Measurements from ENCODE around the gene PNPO. TPM values are rescaled to one million over a fixed set of nuclear protein-coding genes. Genes with fewer than 3 reads are reported as not detected.

PNPO gene
- total and polyA plus RNA-seq, 8 donors: 7.6 to 44.2 (median 12.1) TPM; not detected in 1

DNA sequence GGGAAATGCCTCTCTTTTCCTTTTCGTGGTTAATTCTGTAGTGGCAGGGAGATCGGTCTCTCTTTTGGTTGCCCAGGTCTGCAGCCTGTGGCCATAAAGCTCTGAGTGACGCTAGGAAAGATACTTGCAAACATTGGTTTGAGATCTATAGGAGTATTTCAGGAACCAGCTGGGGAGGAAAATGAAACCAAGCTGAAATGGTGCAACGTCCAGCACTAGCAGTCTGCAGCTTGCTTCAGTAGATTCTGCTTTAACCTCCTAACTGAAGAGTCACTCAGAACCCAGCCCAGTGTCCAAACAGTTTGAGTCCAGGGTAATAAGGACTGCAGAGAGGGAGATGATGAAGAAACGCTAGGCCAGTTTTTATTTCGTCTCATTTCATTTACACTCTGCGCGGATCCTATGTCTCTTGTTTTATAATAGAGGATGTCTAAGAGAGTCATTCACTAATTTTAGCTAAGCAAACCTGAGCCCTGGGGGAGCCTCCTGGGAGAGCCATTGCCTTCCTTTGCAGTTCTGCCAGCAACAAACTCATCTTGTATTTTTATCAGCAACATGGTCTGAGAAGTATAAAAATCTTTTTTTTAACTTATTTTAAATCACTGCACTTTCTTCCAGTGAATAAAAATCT lies 33.3 kb upstream of the PNPO start:
- Histone ChIP-seq H3K27ac (peak overlapping the region in 1 of 5 donors; percentile 32), H3K36me3 (peaks cover 0 to 6% (median 0%) of the 10 kb centered on the region in 4 donors), H3K4me1 (peaks cover 6 to 65% (median 41%) of the 10 kb centered on the region in 4 donors), H3K9me3 (no peaks in the 10 kb centered on the region), H3K27me3 (no peaks in the 10 kb centered on the region), H3K4me3 (no peak overlapping the region)
- DNase-seq: no peak
- intact Hi-C loops (cut with DNase I; ENCODE audit: low total_unique reads): no loop called here
- no peak for TF ChIP-seq EP300 (IDR thresholded peaks at IDR 0.05)
- TF ChIP-seq POLR2A (IDR thresholded peaks at IDR 0.05): no peak
- no peak for TF ChIP-seq POLR2AphosphoS5 (IDR thresholded peaks at IDR 0.05)
- TF ChIP-seq, protein P1, sequence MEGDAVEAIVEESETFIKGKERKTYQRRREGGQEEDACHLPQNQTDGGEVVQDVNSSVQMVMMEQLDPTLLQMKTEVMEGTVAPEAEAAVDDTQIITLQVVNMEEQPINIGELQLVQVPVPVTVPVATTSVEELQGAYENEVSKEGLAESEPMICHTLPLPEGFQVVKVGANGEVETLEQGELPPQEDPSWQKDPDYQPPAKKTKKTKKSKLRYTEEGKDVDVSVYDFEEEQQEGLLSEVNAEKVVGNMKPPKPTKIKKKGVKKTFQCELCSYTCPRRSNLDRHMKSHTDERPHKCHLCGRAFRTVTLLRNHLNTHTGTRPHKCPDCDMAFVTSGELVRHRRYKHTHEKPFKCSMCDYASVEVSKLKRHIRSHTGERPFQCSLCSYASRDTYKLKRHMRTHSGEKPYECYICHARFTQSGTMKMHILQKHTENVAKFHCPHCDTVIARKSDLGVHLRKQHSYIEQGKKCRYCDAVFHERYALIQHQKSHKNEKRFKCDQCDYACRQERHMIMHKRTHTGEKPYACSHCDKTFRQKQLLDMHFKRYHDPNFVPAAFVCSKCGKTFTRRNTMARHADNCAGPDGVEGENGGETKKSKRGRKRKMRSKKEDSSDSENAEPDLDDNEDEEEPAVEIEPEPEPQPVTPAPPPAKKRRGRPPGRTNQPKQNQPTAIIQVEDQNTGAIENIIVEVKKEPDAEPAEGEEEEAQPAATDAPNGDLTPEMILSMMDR (IDR thresholded peaks at IDR 0.05): no peak
- 72 to 81% (median 75%) methylated on average over 8 of the region's 8 CpGs for WGBS, 5 donors

DNA sequence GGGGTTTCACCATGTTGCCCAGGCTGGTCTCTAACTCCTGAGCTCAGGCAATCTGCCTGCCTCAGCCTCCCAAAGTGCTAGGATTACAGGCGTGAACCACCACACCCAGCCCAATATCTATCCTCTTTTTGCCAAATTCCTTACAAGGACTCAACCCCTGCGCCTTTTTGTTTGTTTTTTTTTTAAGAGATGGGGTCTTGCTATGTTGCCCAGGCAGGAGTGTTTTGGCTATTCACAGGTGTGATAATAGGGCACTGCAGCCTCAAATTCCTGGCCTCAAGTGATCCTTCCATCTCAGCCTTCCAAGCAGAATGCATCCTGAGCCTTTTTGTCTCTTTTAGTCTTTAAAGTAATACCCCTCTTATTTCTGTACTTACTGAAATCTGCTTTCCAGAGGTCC lies 28.3 kb upstream of the PNPO start:
- intact Hi-C loops (cut with DNase I; ENCODE audit: low total_unique reads): no loop called here
- no peaks in the 10 kb centered on the region for H3K9me3 ChIP-seq
- TF ChIP-seq, protein P1 (IDR thresholded peaks at IDR 0.05): no peak
- TF ChIP-seq EP300 (IDR thresholded peaks at IDR 0.05) (no peak), POLR2A (IDR thresholded peaks at IDR 0.05) (no peak), POLR2AphosphoS5 (IDR thresholded peaks at IDR 0.05) (no peak)
- no peak overlapping the region for H3K4me3 ChIP-seq
- H3K27ac ChIP-seq: no peak overlapping the region
- peaks cover 8 to 32% (median 28%) of the 10 kb centered on the region in 4 donors for H3K36me3 ChIP-seq
- WGBS, 5 donors: 78 to 95% (median 93%) methylated on average over 2 of the region's 2 CpGs
- no peaks in the 10 kb centered on the region for H3K27me3 ChIP-seq
- no peak for DNase-seq
- peaks cover 0 to 44% (median 6%) of the 10 kb centered on the region in 4 donors for H3K4me1 ChIP-seq

DNA sequence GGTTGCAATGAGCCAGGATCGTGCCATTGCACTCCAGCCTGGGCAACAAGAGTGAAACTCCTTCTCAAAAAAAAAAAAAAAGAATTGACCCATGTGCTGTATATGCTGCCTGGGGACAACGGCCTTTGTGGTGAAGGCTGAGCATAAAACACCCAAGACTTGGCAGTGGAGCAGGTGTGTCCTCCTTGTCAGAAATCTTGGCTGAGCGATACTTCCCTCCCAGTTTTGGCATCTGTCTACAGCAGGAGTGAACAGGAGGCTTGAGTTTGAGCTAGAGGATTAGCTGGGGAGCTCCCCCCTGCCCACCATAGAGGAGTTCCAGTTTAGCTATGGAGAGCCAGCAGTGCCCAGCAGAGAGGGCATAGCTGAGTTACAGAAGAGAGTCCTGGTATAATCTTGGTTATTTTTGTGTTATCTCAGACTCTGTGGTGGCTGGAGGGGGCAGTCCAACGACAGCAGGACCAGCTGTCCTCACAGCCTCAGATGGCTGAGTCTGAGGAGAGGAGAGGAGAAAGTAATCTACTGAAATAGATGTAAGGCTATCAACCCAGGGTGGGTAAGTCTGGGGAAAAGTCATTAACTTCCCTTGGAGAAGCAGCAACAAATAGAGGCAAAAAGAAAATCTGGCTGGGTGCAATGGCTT lies 26.9 kb upstream of the PNPO start:
- H3K27me3 ChIP-seq: no peaks in the 10 kb centered on the region
- peaks cover 0 to 30% (median 0%) of the 10 kb centered on the region in 4 donors for H3K4me1 ChIP-seq
- peaks cover 8 to 36% (median 30%) of the 10 kb centered on the region in 4 donors for H3K36me3 ChIP-seq
- H3K4me3 ChIP-seq: no peak overlapping the region
- H3K9me3 ChIP-seq: no peaks in the 10 kb centered on the region
- WGBS, 5 donors: 46 to 62% (median 59%) methylated on average over 4 of the region's 4 CpGs
- TF ChIP-seq, protein P1 (IDR thresholded peaks at IDR 0.05): no peak
- TF ChIP-seq POLR2AphosphoS5 (IDR thresholded peaks at IDR 0.05): no peak
- no peak for DNase-seq
- intact Hi-C loops (cut with DNase I; ENCODE audit: low total_unique reads): no loop called here
- H3K27ac ChIP-seq: no peak overlapping the region

- Histone ChIP-seq H3K4me3 (no peak overlapping the region), H3K4me1 (peaks cover 0 to 26% (median 0%) of the 10 kb centered on the region in 4 donors), H3K27ac (peak overlapping the region in 1 of 5 donors; percentile 39), H3K36me3 (peaks cover 8 to 38% (median 30%) of the 10 kb centered on the region in 4 donors), H3K27me3 (no peaks in the 10 kb centered on the region), H3K9me3 (no peaks in the 10 kb centered on the region)
- DNase-seq: peak in 1 of 2 donors; percentile 21
- intact Hi-C loops (cut with DNase I; ENCODE audit: low total_unique reads): no loop called here
- TF ChIP-seq, protein P1 (IDR thresholded peaks at IDR 0.05): no peak
- TF ChIP-seq POLR2AphosphoS5 (IDR thresholded peaks at IDR 0.05) (no peak), EP300 (IDR thresholded peaks at IDR 0.05) (no peak), POLR2A (IDR thresholded peaks at IDR 0.05) (no peak)
- 74 to 90% (median 87%) methylated on average over 11 to 12 of the region's 12 CpGs for WGBS, 5 donors
Observed at GRCh38 chr17:47915776-47916398, 25.5 kb upstream of the PNPO start.
